Aortic smooth muscle cell (primary cell): ENCODE data around the gene XKR7. TPM values are rescaled to one million over a fixed set of nuclear protein-coding genes. Genes with fewer than 3 reads are reported as not detected.

ENCODE experiments used
- total RNA-seq: library from RNA; depleted of rRNA; stranded (reverse); fragments of >200 nt; gene quantifications from 2 replicates; pipeline ENCODE4 v1.2.3, GENCODE V29; 2014

Gene XKR7, protein sequence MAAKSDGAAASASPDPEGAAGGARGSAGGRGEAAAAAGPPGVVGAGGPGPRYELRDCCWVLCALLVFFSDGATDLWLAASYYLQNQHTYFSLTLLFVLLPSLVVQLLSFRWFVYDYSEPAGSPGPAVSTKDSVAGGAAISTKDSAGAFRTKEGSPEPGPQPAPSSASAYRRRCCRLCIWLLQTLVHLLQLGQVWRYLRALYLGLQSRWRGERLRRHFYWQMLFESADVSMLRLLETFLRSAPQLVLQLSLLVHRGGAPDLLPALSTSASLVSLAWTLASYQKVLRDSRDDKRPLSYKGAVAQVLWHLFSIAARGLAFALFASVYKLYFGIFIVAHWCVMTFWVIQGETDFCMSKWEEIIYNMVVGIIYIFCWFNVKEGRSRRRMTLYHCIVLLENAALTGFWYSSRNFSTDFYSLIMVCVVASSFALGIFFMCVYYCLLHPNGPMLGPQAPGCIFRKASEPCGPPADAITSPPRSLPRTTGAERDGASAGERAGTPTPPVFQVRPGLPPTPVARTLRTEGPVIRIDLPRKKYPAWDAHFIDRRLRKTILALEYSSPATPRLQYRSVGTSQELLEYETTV
- not detected in 2 replicates for total RNA-seq

GRCh38 chr20:31967830-31968249 is at the start of gene XKR7:
TSS of gene XKR7 (plus strand) at chr20:31968151. CDS start at chr20:31968176, 25 bp downstream.

GRCh38 chr20:31951530-31952453 is 16.2 kb upstream of the XKR7 start, which contains the start of gene PDRG1:
TSS of gene PDRG1 (minus strand) at chr20:31952046. CDS start at chr20:31951961, 85 bp downstream.

DNA sequence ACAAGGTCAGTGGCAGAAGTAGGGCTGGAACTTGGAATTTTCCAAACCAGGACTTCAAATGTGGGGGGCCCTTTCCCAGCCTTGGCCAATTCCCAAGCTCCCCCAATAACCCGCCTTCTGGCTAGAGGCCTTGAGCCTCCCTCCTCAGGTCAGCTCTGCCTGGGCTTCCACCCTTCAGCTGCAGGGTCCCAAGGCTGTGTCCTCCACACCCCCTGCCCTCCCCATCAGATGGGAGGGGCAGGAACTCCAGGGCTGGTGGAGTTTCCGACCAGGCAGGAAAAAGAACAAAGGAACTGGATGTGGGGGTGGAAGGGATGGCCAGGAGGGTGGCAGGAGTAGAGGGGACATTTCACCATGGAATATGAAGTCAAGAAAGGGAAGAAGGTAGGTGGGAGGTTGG is 42.1 kb downstream of the XKR7 start, which contains the start of gene CCM2L:
Gene CCM2L, plus strand, starts transcription at position 338 of the 400 bp plus-strand sequence. Its CDS starts 17 bp downstream, at position 355.

GRCh38 chr20:32052090-32052777 is 84.3 kb downstream of the XKR7 start, which contains the start of gene HCK:
TSS of gene HCK (plus strand) at chr20:32052242.

Other genes with a start within 250 kb of the XKR7 start
- gene BCL2L1, start 245.3 kb upstream of the XKR7 start, total RNA-seq: 75.4 and 101 TPM in 2 replicates
- 37.1 and 41.0 TPM in 2 replicates for gene TPX2, start 228.9 kb upstream of the XKR7 start, total RNA-seq
- gene MYLK2, start 148.8 kb upstream of the XKR7 start, total RNA-seq: 0.13 and 0.19 TPM in 2 replicates
- gene FOXS1, start 122.5 kb upstream of the XKR7 start, total RNA-seq: 8.9 and 15.7 TPM in 2 replicates
- 1.6 and 2.5 TPM in 2 replicates for gene DUSP15, start 97.6 kb upstream of the XKR7 start, total RNA-seq
- gene TTLL9, start 97.5 kb upstream of the XKR7 start, total RNA-seq: 0.06 and 0.13 TPM in 2 replicates
- 4.8 and 5.3 TPM in 2 replicates for gene PDRG1, start 16.1 kb upstream of the XKR7 start, total RNA-seq
- 0.37 and 0.53 TPM in 2 replicates for gene CCM2L, start 42.3 kb downstream of the XKR7 start, total RNA-seq
- not detected in 2 replicates for gene HCK, start 84.1 kb downstream of the XKR7 start, total RNA-seq
- gene TM9SF4, start 141.6 kb downstream of the XKR7 start, total RNA-seq: 24.3 TPM in 2 replicates
- gene PLAGL2, start 239.6 kb downstream of the XKR7 start, total RNA-seq: 0.79 and 0.81 TPM in 2 replicates
- gene POFUT1, start 239.7 kb downstream of the XKR7 start, total RNA-seq: 34.6 and 39.8 TPM in 2 replicates